ENCODE measurements around the gene TRIM3. TPM values are rescaled to one million over a fixed set of nuclear protein-coding genes. Genes with fewer than 3 reads are reported as not detected.

The TRIM3 gene
- total RNA-seq, 1 donor from 2014 or later, result 128 TPM

- Mint-ChIP-seq H3K4me3 (ENCODE audit: unreplicated experiment) (peak overlapping the region; percentile 91), H3K4me1 (ENCODE audit: low read depth, unreplicated experiment) (peaks cover 20% of the 10 kb centered on the region), H3K27ac (ENCODE audit: unreplicated experiment) (peak overlapping the region; percentile 99), H3K27me3 (ENCODE audit: unreplicated experiment) (peaks cover 8% of the 10 kb centered on the region), H3K9me3 (ENCODE audit: unreplicated experiment) (peaks cover 13% of the 10 kb centered on the region), H3K36me3 (ENCODE audit: unreplicated experiment) (no peaks in the 10 kb centered on the region)
- DNase-seq, result no peak
- TF ChIP-seq CTCF (IDR thresholded peaks at IDR 0.05; ENCODE audit: partially characterized antibody, unreplicated experiment), result no peak
These were observed 1.2 kb upstream of the TRIM3 start for GRCh38 chr11:6474806-6475500.

- H3K27ac Mint-ChIP-seq (ENCODE audit: unreplicated experiment), result peak overlapping the region; percentile 99
- H3K36me3 Mint-ChIP-seq (ENCODE audit: unreplicated experiment), result no peaks in the 10 kb centered on the region
- H3K27me3 Mint-ChIP-seq (ENCODE audit: unreplicated experiment), result peaks cover 8% of the 10 kb centered on the region
- DNase-seq, result no peak
- H3K4me1 Mint-ChIP-seq (ENCODE audit: low read depth, unreplicated experiment), result peaks cover 20% of the 10 kb centered on the region
- peaks cover 13% of the 10 kb centered on the region for H3K9me3 Mint-ChIP-seq (ENCODE audit: unreplicated experiment)
- peak overlapping the region; percentile 91 for H3K4me3 Mint-ChIP-seq (ENCODE audit: unreplicated experiment)
- TF ChIP-seq CTCF (IDR thresholded peaks at IDR 0.05; ENCODE audit: partially characterized antibody, unreplicated experiment), result no peak
These were observed 662 bp upstream of the TRIM3 start for GRCh38 chr11:6474413-6474792.

GRCh38 chr11:6472934-6473333 is 807 bp downstream of the TRIM3 start:
- Mint-ChIP-seq H3K9me3 (ENCODE audit: unreplicated experiment) (peaks cover 12% of the 10 kb centered on the region), H3K4me3 (ENCODE audit: unreplicated experiment) (peak overlapping the region; percentile 93), H3K27ac (ENCODE audit: unreplicated experiment) (peak overlapping the region; percentile 94), H3K36me3 (ENCODE audit: unreplicated experiment) (no peaks in the 10 kb centered on the region), H3K4me1 (ENCODE audit: low read depth, unreplicated experiment) (peaks cover 20% of the 10 kb centered on the region), H3K27me3 (ENCODE audit: unreplicated experiment) (peaks cover 7% of the 10 kb centered on the region)
- no peak for TF ChIP-seq CTCF (IDR thresholded peaks at IDR 0.05; ENCODE audit: partially characterized antibody, unreplicated experiment)
- peak; percentile 59 for DNase-seq

GRCh38 chr11:6469599-6469998 is 4.1 kb downstream of the TRIM3 start:
- Mint-ChIP-seq H3K4me1 (ENCODE audit: low read depth, unreplicated experiment) (peaks cover 21% of the 10 kb centered on the region), H3K4me3 (ENCODE audit: unreplicated experiment) (no peak overlapping the region), H3K27ac (ENCODE audit: unreplicated experiment) (no peak overlapping the region), H3K36me3 (ENCODE audit: unreplicated experiment) (no peaks in the 10 kb centered on the region), H3K27me3 (ENCODE audit: unreplicated experiment) (peaks cover 7% of the 10 kb centered on the region), H3K9me3 (ENCODE audit: unreplicated experiment) (peaks cover 10% of the 10 kb centered on the region)
- TF ChIP-seq CTCF (IDR thresholded peaks at IDR 0.05; ENCODE audit: partially characterized antibody, unreplicated experiment), result no peak
- no peak for DNase-seq

- Mint-ChIP-seq H3K4me1 (ENCODE audit: low read depth, unreplicated experiment) (peaks cover 18% of the 10 kb centered on the region), H3K9me3 (ENCODE audit: unreplicated experiment) (peaks cover 9% of the 10 kb centered on the region), H3K27me3 (ENCODE audit: unreplicated experiment) (peaks cover 7% of the 10 kb centered on the region), H3K4me3 (ENCODE audit: unreplicated experiment) (no peak overlapping the region), H3K27ac (ENCODE audit: unreplicated experiment) (no peak overlapping the region), H3K36me3 (ENCODE audit: unreplicated experiment) (peaks cover 5% of the 10 kb centered on the region)
- DNase-seq, result peak; percentile 81
- TF ChIP-seq CTCF (IDR thresholded peaks at IDR 0.05; ENCODE audit: partially characterized antibody, unreplicated experiment), result no peak
These were observed 4.8 kb downstream of the TRIM3 start for GRCh38 chr11:6468712-6469495.
